Measurements from ENCODE around the gene N4BP3. TPM values are rescaled to one million over a fixed set of nuclear protein-coding genes. Genes with fewer than 3 reads are reported as not detected.

Gene N4BP3
- polyA plus RNA-seq, 1 experiment, result 0.04 TPM

DNA sequence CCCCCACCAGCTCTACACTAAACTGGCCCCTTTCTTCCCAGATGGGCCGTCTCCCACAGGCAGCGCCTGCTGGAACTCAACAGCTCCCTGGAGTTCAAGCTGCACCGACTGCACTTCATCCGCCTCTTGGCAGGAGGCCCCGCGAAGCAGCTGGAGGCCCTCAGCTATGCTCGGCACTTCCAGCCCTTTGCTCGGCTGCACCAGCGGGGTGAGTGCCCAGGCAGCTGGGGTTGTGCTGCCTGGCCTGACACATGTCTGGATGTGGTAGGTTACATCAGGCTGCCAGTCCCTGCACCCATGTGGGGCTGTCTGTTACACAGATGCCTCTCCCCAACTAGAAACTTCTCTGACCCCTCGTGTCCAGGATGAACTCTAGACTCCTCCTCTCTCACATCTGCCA, 30.6 kb downstream of the N4BP3 start:
- ChIA-PET CTCF (interaction anchor here (1.4 to 2.3 kb wide), 3 partner anchors 24 to 68 kb away, joined by 3 to 15 read pairs (median 7); no protein-coding TSS in a partner anchor), POLR2A (no interaction called here)
- TF ChIP-seq, protein P1, sequence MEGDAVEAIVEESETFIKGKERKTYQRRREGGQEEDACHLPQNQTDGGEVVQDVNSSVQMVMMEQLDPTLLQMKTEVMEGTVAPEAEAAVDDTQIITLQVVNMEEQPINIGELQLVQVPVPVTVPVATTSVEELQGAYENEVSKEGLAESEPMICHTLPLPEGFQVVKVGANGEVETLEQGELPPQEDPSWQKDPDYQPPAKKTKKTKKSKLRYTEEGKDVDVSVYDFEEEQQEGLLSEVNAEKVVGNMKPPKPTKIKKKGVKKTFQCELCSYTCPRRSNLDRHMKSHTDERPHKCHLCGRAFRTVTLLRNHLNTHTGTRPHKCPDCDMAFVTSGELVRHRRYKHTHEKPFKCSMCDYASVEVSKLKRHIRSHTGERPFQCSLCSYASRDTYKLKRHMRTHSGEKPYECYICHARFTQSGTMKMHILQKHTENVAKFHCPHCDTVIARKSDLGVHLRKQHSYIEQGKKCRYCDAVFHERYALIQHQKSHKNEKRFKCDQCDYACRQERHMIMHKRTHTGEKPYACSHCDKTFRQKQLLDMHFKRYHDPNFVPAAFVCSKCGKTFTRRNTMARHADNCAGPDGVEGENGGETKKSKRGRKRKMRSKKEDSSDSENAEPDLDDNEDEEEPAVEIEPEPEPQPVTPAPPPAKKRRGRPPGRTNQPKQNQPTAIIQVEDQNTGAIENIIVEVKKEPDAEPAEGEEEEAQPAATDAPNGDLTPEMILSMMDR (IDR thresholded peaks at IDR 0.05; ENCODE audit: insufficient read depth, low read depth, low read length), result no peak
- peaks cover 28% of the 10 kb centered on the region for H3K36me3 ChIP-seq (ENCODE audit: control insufficient read depth, insufficient read depth, low read length)
- H3K4me3 ChIP-seq (ENCODE audit: low read depth, low read length), result no peak overlapping the region
- DNase-seq (ENCODE audit: low read depth), result no peak
- H3K27me3 ChIP-seq (ENCODE audit: control insufficient read depth, insufficient read depth, low read length), result no peaks in the 10 kb centered on the region

DNA sequence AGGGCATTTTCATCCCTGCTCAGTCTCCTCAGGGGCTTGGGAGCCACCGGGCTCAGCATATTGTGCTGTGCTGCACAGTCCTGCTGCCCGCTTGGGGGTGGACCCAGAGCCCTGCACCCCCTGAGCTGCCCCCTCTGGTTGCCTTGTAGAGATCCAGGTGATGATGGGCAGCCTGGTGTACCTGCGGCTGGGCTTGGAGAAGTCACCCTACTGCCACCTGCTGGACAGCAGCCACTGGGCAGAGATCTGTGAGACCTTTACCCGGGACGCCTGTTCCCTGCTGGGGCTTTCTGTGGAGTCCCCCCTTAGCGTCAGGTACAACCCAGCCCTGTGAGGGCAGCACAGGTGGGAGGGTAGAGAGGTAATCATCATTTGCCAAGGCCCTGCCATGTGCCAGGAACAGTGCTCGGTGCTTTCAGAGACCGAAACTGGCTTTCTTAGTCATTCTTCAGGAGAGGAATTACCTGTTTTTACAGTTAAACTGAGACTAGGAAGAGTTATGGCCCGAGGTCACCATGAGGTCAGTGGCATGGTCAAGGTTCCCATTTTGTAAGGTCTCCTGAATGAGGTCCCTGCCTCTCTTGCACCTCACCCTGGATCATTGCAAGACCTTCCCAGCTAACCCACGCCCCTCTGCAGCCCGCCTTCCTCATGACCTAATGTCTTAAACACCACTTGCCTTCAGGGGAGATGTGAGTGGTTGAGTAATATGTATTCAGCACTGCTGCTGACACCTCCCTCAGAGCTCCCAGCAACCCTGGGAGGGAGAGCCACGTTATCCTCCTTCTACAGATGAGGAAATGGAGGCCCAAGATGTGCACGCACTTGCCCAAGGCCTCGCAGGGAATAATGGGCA, 32.9 kb downstream of the N4BP3 start:
- DNase-seq (ENCODE audit: low read depth), result no peak
- Histone ChIP-seq H3K27me3 (ENCODE audit: control insufficient read depth, insufficient read depth, low read length) (no peaks in the 10 kb centered on the region), H3K36me3 (ENCODE audit: control insufficient read depth, insufficient read depth, low read length) (peaks cover 36% of the 10 kb centered on the region), H3K4me3 (ENCODE audit: low read depth, low read length) (no peak overlapping the region)
- TF ChIP-seq, protein P1 (IDR thresholded peaks at IDR 0.05; ENCODE audit: insufficient read depth, low read depth, low read length), result peak; percentile 77
- ChIA-PET CTCF (interaction anchor here (0.7 to 1.8 kb wide), 6 partner anchors 9 to 71 kb away, joined by 3 to 12 read pairs (median 5); no protein-coding TSS in a partner anchor), POLR2A (no interaction called here)

DNA sequence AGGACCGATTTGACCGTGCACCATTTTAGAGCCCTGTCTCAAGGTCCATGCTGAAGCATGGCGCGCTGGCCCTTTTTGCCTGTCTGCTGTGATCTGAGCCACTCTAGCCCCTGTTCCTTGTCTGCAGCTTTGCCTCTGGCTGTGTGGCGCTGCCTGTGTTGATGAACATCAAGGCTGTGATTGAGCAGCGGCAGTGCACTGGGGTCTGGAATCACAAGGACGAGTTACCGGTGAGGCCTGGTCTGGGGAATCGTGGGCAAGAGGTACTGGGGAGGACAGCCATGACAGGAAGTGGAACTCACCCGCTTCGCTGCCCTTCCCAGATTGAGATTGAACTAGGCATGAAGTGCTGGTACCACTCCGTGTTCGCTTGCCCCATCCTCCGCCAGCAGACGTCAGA, 34.1 kb downstream of the N4BP3 start:
- no peak overlapping the region for H3K4me3 ChIP-seq (ENCODE audit: low read depth, low read length)
- TF ChIP-seq, protein P1 (IDR thresholded peaks at IDR 0.05; ENCODE audit: insufficient read depth, low read depth, low read length), result no peak
- peaks cover 34% of the 10 kb centered on the region for H3K36me3 ChIP-seq (ENCODE audit: control insufficient read depth, insufficient read depth, low read length)
- CTCF ChIA-PET, result interaction anchor here (0.7 to 1.3 kb wide), 2 partner anchors 9 to 69 kb away, joined by 3 to 6 read pairs; no protein-coding TSS in a partner anchor
- no peak for DNase-seq (ENCODE audit: low read depth)
- POLR2A ChIA-PET, result no interaction called here
- no peaks in the 10 kb centered on the region for H3K27me3 ChIP-seq (ENCODE audit: control insufficient read depth, insufficient read depth, low read length)

DNA sequence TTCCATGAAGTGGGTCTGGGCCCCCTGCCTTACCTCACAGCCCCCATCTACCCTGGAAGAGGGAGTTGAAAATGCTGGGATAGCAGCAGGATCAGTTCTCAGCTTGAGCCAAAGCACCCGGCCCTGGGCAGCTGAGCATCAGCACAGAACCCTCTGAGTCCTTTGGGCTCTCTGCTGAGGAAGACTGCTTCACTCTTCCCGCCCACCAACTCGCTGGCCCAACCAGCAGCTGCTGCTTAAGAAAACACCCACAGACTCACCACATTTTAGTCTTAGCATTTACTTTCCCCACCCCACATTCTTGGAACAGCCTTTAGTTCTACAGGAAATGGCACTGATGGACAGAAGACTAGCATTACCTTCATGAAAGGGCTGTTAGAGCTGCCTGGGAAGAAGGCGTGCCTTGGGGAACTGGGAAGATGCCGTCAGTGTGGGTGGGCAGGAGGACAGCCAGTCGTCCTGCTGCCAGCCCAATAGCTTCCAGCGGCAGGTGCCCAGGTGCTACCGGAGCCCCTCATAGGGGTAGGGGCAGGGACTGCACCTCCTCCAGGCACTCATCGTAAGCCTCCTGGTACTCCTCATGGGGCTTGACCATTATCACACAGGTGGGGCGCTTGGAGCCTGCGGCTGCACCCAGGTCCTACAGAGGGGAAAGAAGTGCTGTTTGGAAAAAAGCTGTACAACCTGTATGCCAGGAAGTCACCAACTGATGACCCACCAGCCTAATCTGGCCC, 36.0 kb downstream of the N4BP3 start:
- Histone ChIP-seq H3K36me3 (ENCODE audit: control insufficient read depth, insufficient read depth, low read length) (peaks cover 21% of the 10 kb centered on the region), H3K27me3 (ENCODE audit: control insufficient read depth, insufficient read depth, low read length) (no peaks in the 10 kb centered on the region), H3K4me3 (ENCODE audit: low read depth, low read length) (no peak overlapping the region)
- TF ChIP-seq, protein P1 (IDR thresholded peaks at IDR 0.05; ENCODE audit: insufficient read depth, low read depth, low read length), result no peak
- ChIA-PET CTCF (interaction anchor here (1.3 to 2.8 kb wide), 2 partner anchors 16 to 73 kb away, joined by 3 to 18 read pairs; no protein-coding TSS in a partner anchor), POLR2A (no interaction called here)
- no peak for DNase-seq (ENCODE audit: low read depth)
